Keratinocyte (primary cell): ENCODE data around the gene DIDO1. TPM values are rescaled to one million over a fixed set of nuclear protein-coding genes. Genes with fewer than 3 reads are reported as not detected.
A peak's percentile ranks its signal among the peaks of the same experiment; 100 is the strongest.

Experiments used
- DNase-seq: peaks from one replicate; pipeline ENCODE4 v3.0.0-alpha.2; 2011; ENCODE audit warnings: low read depth, missing footprints, low spot score
- FAIRE-seq: peaks from 2 replicates; lab custom pipeline; 2011; peaks lifted over from hg19 to GRCh38; lab: Jason Lieb, UNC
- H2AFZ ChIP-seq: 2 replicates; pipeline ENCODE4 v1.6.0; 2012; ENCODE audit warnings: low read length, control low read depth, inconsistent platforms; ENCODE audit not compliant: control insufficient read depth
- H3K27ac ChIP-seq: 2 replicates; pipeline ENCODE4 v1.5.1; 2011; ENCODE audit warnings: low read length; ENCODE audit not compliant: control insufficient read depth, insufficient read depth
- H3K27me3 ChIP-seq: 3 replicates; pipeline ENCODE4 v1.6.0; 2011; ENCODE audit warnings: low read length; ENCODE audit not compliant: control insufficient read depth, insufficient read depth; ENCODE audit errors: extremely low read depth
- H3K36me3 ChIP-seq, 2 experiments: 2 replicates in 1 of 2; 3 replicates in 1 of 2; pipeline ENCODE4 v1.5.1; 2011; ENCODE audit warnings: low read length in 2 of 2, mild to moderate bottlenecking in 1 of 2; ENCODE audit not compliant: control insufficient read depth in 2 of 2, insufficient read depth in 2 of 2; ENCODE audit errors: extremely low read depth in 1 of 2
- H3K4me1 ChIP-seq: 3 replicates; pipeline ENCODE4 v1.5.1; 2011; ENCODE audit warnings: low read length; ENCODE audit not compliant: control insufficient read depth, insufficient read depth; ENCODE audit errors: extremely low read depth
- H3K4me2 ChIP-seq: 3 replicates; pipeline ENCODE4 v1.6.0; 2011; ENCODE audit warnings: low read depth, low read length; ENCODE audit not compliant: control insufficient read depth, insufficient read depth; ENCODE audit errors: extremely low read depth
- H3K4me3 ChIP-seq, 3 experiments: fragments of 200-600 bp in 1 of 3; sonication (generic) in 1 of 3; 2 replicates in 2 of 3; 3 replicates in 1 of 3; pipeline ENCODE4 v1.5.1; 2011 to 2016; ENCODE audit warnings: low read length in 3 of 3, mild to moderate bottlenecking in 3 of 3, control low read depth in 2 of 3, inconsistent platforms in 1 of 3, low read depth in 1 of 3, mixed read lengths in 1 of 3, mixed run types in 1 of 3, moderate library complexity in 1 of 3; ENCODE audit not compliant: control insufficient read depth in 2 of 3, insufficient read depth in 2 of 3; ENCODE audit errors: extremely low read depth in 1 of 3
- H3K79me2 ChIP-seq: 2 replicates; pipeline ENCODE4 v1.6.0; 2012; ENCODE audit warnings: low read length; ENCODE audit not compliant: control insufficient read depth, insufficient read depth
- H3K9ac ChIP-seq: 3 replicates; pipeline ENCODE4 v1.6.0; 2011; ENCODE audit warnings: low read length; ENCODE audit not compliant: control insufficient read depth, insufficient read depth; ENCODE audit errors: extremely low read depth
- H3K9me1 ChIP-seq: 3 replicates; pipeline ENCODE4 v1.6.0; 2011; ENCODE audit warnings: low read length; ENCODE audit not compliant: control insufficient read depth, insufficient read depth; ENCODE audit errors: extremely low read depth
- H3K9me3 ChIP-seq: 2 replicates; pipeline ENCODE4 v1.5.1; 2012; ENCODE audit warnings: low read depth, low read length; ENCODE audit not compliant: control insufficient read depth
- H4K20me1 ChIP-seq: 3 replicates; pipeline ENCODE4 v1.6.0; 2011; ENCODE audit warnings: low read length; ENCODE audit not compliant: control insufficient read depth, insufficient read depth; ENCODE audit errors: extremely low read depth
- CTCF ChIP-seq, 3 experiments: IDR thresholded peaks in 1 of 3; conservative IDR thresholded peaks in 1 of 3; optimal IDR thresholded peaks in 1 of 3; 2 replicates in 2 of 3; 3 replicates in 1 of 3; pipeline versions ENCODE3 to v1.5.1; 2011; ENCODE audit warnings: low read length in 3 of 3, mild to moderate bottlenecking in 3 of 3, moderate library complexity in 2 of 3, control low read depth in 1 of 3, inconsistent platforms in 1 of 3; ENCODE audit not compliant: insufficient read depth in 2 of 3; ENCODE audit errors: extremely low read depth in 1 of 3
- EZH2 ChIP-seq: IDR thresholded peaks from one replicate; pipeline ENCODE4 v1.6.1; 2012; ENCODE audit warnings: inconsistent platforms, mild to moderate bottlenecking, low read length, moderate library complexity
- dilution Hi-C: fragments of 300-500 bp; cut with MboI; formaldehyde crosslinking; loops from one replicate; pipeline ENCODE4 v1.7.0; 2020; ENCODE audit warnings: low sequenced_read_pairs; ENCODE audit not compliant: extremely low pct_ligation_motif_present
- polyA plus RNA-seq, 5 experiments: library from polyadenylated mRNA; depleted of rRNA in 3 of 5; stranded (reverse) in 3 of 5; stranded (forward) in 1 of 5; unstranded in 1 of 5; fragments of >200 nt; gene quantifications; 1 replicate in 1 of 5; 2 replicates in 3 of 5; 3 replicates in 1 of 5; pipeline versions ENCODE4 v1.2.1 to v1.2.3, GENCODE V29; 2011 to 2012; ENCODE audit warnings: missing spikeins in 2 of 5, low read depth in 1 of 5, low replicate concordance in 1 of 5

Gene DIDO1
- polyA plus RNA-seq, 1 donor (not counting 4 experiments of a cell fraction or from before 2014, with no cell fraction given) = 14.2 TPM

- no peak overlapping the region for H3K4me2 ChIP-seq
- no peak for DNase-seq
These were observed 49.8 kb downstream of the DIDO1 start for GRCh38 chr20:62876501-62876901.

GRCh38 chr20:62875419-62876361, 50.6 kb downstream of the DIDO1 start:
- Histone ChIP-seq H3K9me1 (no peaks in the 10 kb centered on the region), H3K4me3 (no peak overlapping the region), H3K4me2 (peak overlapping the region; percentile 37), H3K36me3 (peaks cover 0 to 4% of the 10 kb centered on the region in 2 experiments), H3K9ac (no peak overlapping the region), H3K9me3 (no peaks in the 10 kb centered on the region), H3K79me2 (no peaks in the 10 kb centered on the region), H3K27ac (no peak overlapping the region), H3K4me1 (peaks cover 11% of the 10 kb centered on the region), H2AFZ (peak overlapping the region; percentile 15), H3K27me3 (no peaks in the 10 kb centered on the region), H4K20me1 (no peaks in the 10 kb centered on the region)
- FAIRE-seq (no peak), DNase-seq (no peak)
- dilution Hi-C loops = no loop called here
- TF ChIP-seq CTCF (optimal IDR thresholded peaks at IDR 0.05 in 1 of 3, IDR thresholded peaks at IDR 0.05 in 1 of 3, conservative IDR thresholded peaks at IDR 0.05 in 1 of 3; ENCODE audit: extremely low read depth in 1 of 3, insufficient read depth in 2 of 3, low read length in 3 of 3) (peak; percentile 48 to 62 (median 62)), EZH2 (no peak)

More at GRCh38 chr20:62876501-62876901, 49.8 kb downstream of the DIDO1 start:
- H2AFZ ChIP-seq = no peak overlapping the region
- H3K27ac ChIP-seq = no peak overlapping the region
- no peak for FAIRE-seq
- no peaks in the 10 kb centered on the region for H3K79me2 ChIP-seq
- H3K27me3 ChIP-seq = no peaks in the 10 kb centered on the region
- H3K4me3 ChIP-seq = no peak overlapping the region
- no peak for TF ChIP-seq EZH2
- TF ChIP-seq CTCF (optimal IDR thresholded peaks at IDR 0.05 in 1 of 3, IDR thresholded peaks at IDR 0.05 in 1 of 3, conservative IDR thresholded peaks at IDR 0.05 in 1 of 3; ENCODE audit: extremely low read depth in 1 of 3, insufficient read depth in 2 of 3, low read length in 3 of 3) = no peak
- no peaks in the 10 kb centered on the region for H3K9me1 ChIP-seq
- H3K9ac ChIP-seq = no peak overlapping the region
- no peaks in the 10 kb centered on the region for H4K20me1 ChIP-seq
- no peaks in the 10 kb centered on the region for H3K9me3 ChIP-seq
- peaks cover 11% of the 10 kb centered on the region for H3K4me1 ChIP-seq
- peaks cover under 1 to 4% of the 10 kb centered on the region in 2 experiments for H3K36me3 ChIP-seq
- dilution Hi-C loops = no loop called here
